Fibroblast of mammary gland (primary cell): Measurements from ENCODE around the gene RMND5B.

ENCODE experiments used
- DNase-seq: peaks from one replicate; pipeline ENCODE4 v3.0.0-alpha.2; 2010; ENCODE audit warnings: low read depth
- H3K4me3 ChIP-seq: 2 replicates; pipeline ENCODE4 v1.5.1; 2011; ENCODE audit warnings: low read depth, mild to moderate bottlenecking, low read length, moderate library complexity; ENCODE audit not compliant: control insufficient read depth
- TF ChIP-seq, protein P1 (sequence below): conservative IDR thresholded peaks from 2 replicates; pipeline ENCODE4 v1.5.1; 2011; ENCODE audit warnings: low read depth, low read length, inconsistent platforms; ENCODE audit not compliant: control insufficient read depth, insufficient read depth

RMND5B gene

GRCh38 chr5:178131446-178131996, 707 bp downstream of the RMND5B start:
- no peak for DNase-seq

DNA sequence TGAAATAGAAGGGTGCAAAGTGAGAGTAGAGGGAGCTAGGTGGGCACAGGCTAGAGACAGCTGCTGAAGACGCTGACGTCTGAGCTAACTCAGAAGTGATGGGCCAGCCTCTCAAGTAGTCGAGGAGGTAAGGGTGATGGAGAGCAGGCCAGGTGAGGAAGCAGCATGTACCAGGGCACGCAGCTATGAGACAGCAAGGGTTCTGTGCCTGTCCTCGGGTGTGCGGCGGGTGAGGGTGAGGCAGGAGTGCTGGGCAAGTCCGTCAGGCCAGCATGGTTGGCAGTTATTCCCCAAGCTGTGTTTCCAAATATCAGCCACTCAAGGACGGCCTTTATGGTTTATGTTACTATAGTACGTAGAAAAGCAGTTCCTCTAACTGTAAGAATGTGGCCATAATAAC, 6.2 kb downstream of the RMND5B start:
- DNase-seq = no peak
- TF ChIP-seq, protein P1, sequence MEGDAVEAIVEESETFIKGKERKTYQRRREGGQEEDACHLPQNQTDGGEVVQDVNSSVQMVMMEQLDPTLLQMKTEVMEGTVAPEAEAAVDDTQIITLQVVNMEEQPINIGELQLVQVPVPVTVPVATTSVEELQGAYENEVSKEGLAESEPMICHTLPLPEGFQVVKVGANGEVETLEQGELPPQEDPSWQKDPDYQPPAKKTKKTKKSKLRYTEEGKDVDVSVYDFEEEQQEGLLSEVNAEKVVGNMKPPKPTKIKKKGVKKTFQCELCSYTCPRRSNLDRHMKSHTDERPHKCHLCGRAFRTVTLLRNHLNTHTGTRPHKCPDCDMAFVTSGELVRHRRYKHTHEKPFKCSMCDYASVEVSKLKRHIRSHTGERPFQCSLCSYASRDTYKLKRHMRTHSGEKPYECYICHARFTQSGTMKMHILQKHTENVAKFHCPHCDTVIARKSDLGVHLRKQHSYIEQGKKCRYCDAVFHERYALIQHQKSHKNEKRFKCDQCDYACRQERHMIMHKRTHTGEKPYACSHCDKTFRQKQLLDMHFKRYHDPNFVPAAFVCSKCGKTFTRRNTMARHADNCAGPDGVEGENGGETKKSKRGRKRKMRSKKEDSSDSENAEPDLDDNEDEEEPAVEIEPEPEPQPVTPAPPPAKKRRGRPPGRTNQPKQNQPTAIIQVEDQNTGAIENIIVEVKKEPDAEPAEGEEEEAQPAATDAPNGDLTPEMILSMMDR = no peak
- H3K4me3 ChIP-seq = no peak overlapping the region

More at GRCh38 chr5:178131446-178131996, 707 bp downstream of the RMND5B start:
- TF ChIP-seq, protein P1 = no peak
- H3K4me3 ChIP-seq = peak overlapping the region; percentile 70

- TF ChIP-seq, protein P1 = no peak
- no peak overlapping the region for H3K4me3 ChIP-seq
- no peak for DNase-seq
These were observed 7.2 kb downstream of the RMND5B start for GRCh38 chr5:178137991-178138390.

GRCh38 chr5:178141550-178141949, 10.7 kb downstream of the RMND5B start:
- H3K4me3 ChIP-seq = no peak overlapping the region
- no peak for DNase-seq
- TF ChIP-seq, protein P1 = no peak

DNA sequence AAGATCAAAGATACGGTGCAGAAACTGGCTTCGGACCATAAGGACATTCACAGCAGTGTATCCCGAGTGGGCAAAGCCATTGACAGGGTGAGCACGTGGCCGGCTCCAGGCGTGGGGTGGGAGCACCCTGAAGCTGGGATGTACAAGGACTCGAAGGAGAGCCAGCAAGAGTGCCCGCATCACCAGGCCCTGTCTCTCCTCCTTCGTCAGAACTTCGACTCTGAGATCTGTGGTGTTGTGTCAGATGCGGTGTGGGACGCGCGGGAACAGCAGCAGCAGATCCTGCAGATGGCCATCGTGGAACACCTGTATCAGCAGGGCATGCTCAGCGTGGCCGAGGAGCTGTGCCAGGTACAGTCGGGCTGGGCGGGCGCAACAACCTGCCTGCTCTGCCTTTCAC, 11.8 kb downstream of the RMND5B start:
- TF ChIP-seq, protein P1 = no peak
- no peak for DNase-seq
- H3K4me3 ChIP-seq = no peak overlapping the region

- no peak for DNase-seq
- TF ChIP-seq, protein P1 = no peak
- H3K4me3 ChIP-seq = no peak overlapping the region
These were observed 12.4 kb downstream of the RMND5B start for GRCh38 chr5:178143246-178143645.

DNA sequence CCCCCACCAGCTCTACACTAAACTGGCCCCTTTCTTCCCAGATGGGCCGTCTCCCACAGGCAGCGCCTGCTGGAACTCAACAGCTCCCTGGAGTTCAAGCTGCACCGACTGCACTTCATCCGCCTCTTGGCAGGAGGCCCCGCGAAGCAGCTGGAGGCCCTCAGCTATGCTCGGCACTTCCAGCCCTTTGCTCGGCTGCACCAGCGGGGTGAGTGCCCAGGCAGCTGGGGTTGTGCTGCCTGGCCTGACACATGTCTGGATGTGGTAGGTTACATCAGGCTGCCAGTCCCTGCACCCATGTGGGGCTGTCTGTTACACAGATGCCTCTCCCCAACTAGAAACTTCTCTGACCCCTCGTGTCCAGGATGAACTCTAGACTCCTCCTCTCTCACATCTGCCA, 13.1 kb downstream of the RMND5B start:
- no peak for DNase-seq
- H3K4me3 ChIP-seq = no peak overlapping the region
- TF ChIP-seq, protein P1 = no peak
